ENCODE data around the gene INPP5K.

GRCh38 chr17:1486802-1487695 lies 29.4 kb downstream of the INPP5K start:
- TF ChIP-seq RARB (CRISPR knock-in tag; IDR thresholded peaks at IDR 0.05) (no peak), ZFP30 (CRISPR knock-in tag; IDR thresholded peaks at IDR 0.05) (no peak), ARNTL (CRISPR knock-in tag; IDR thresholded peaks at IDR 0.05; ENCODE audit: borderline replicate concordance, low read depth) (no peak)
